ENCODE data around the gene TDG.
A peak's percentile ranks its signal among the peaks of the same experiment; 100 is the strongest.

Gene TDG

GRCh38 chr12:103944964-103945363 is 20.7 kb upstream of the TDG start:
- Histone ChIP-seq H3K36me3 (peaks cover 94% of the 10 kb centered on the region), H3K4me1 (ENCODE audit: control insufficient read depth in 1 of 2, insufficient read depth in 1 of 2, low read depth in 1 of 2, low read length in 1 of 2) (no peaks in the 10 kb centered on the region), H3K4me3 (ENCODE audit: low read depth in 1 of 2, low read length in 1 of 2) (no peak overlapping the region), H3K27ac (no peak overlapping the region), H3K9me3 (no peaks in the 10 kb centered on the region), H3K27me3 (no peaks in the 10 kb centered on the region)
- TF ChIP-seq CTCF (IDR thresholded peaks at IDR 0.05): no peak

GRCh38 chr12:103947871-103948555 is 17.7 kb upstream of the TDG start:
- no peak overlapping the region for H3K27ac ChIP-seq
- H3K27me3 ChIP-seq: no peaks in the 10 kb centered on the region
- H3K4me1 ChIP-seq (ENCODE audit: control insufficient read depth in 1 of 2, insufficient read depth in 1 of 2, low read depth in 1 of 2, low read length in 1 of 2): no peaks in the 10 kb centered on the region
- TF ChIP-seq CTCF (IDR thresholded peaks at IDR 0.05): no peak
- no peaks in the 10 kb centered on the region for H3K9me3 ChIP-seq
- H3K4me3 ChIP-seq (ENCODE audit: low read depth in 1 of 2, low read length in 1 of 2): no peak overlapping the region
- H3K36me3 ChIP-seq: peaks cover 93% of the 10 kb centered on the region

- H3K36me3 ChIP-seq: peaks cover 93% of the 10 kb centered on the region
- no peaks in the 10 kb centered on the region for H3K27me3 ChIP-seq
- no peak overlapping the region for H3K4me3 ChIP-seq (ENCODE audit: low read depth in 1 of 2, low read length in 1 of 2)
- no peak for TF ChIP-seq CTCF (IDR thresholded peaks at IDR 0.05)
- H3K4me1 ChIP-seq (ENCODE audit: control insufficient read depth in 1 of 2, insufficient read depth in 1 of 2, low read depth in 1 of 2, low read length in 1 of 2): no peaks in the 10 kb centered on the region
- H3K9me3 ChIP-seq: no peaks in the 10 kb centered on the region
- no peak overlapping the region for H3K27ac ChIP-seq
Measured at GRCh38 chr12:103948746-103949406, 16.8 kb upstream of the TDG start.

GRCh38 chr12:103952497-103952896 is 13.2 kb upstream of the TDG start:
- Histone ChIP-seq H3K4me3 (ENCODE audit: low read depth in 1 of 2, low read length in 1 of 2) (no peak overlapping the region), H3K4me1 (ENCODE audit: control insufficient read depth in 1 of 2, insufficient read depth in 1 of 2, low read depth in 1 of 2, low read length in 1 of 2) (peaks cover 11 to 14% of the 10 kb centered on the region in 2 experiments), H3K27me3 (no peaks in the 10 kb centered on the region), H3K9me3 (no peaks in the 10 kb centered on the region), H3K27ac (no peak overlapping the region), H3K36me3 (peaks cover 60% of the 10 kb centered on the region)
- no peak for TF ChIP-seq CTCF (IDR thresholded peaks at IDR 0.05)

GRCh38 chr12:103955811-103956508 is 9.7 kb upstream of the TDG start:
- Histone ChIP-seq H3K4me1 (ENCODE audit: control insufficient read depth in 1 of 2, insufficient read depth in 1 of 2, low read depth in 1 of 2, low read length in 1 of 2) (peaks cover 13 to 16% of the 10 kb centered on the region in 2 experiments), H3K4me3 (ENCODE audit: low read depth in 1 of 2, low read length in 1 of 2) (peak overlapping the region; percentile 80 to 86), H3K9me3 (no peaks in the 10 kb centered on the region), H3K27ac (peak overlapping the region; percentile 80), H3K36me3 (peaks cover 31% of the 10 kb centered on the region), H3K27me3 (no peaks in the 10 kb centered on the region)
- TF ChIP-seq CTCF (IDR thresholded peaks at IDR 0.05): no peak

Measured in neutrophil (primary cell).